Medulla oblongata (tissue), 1 donor: ENCODE results near the gene ACP3.
A peak's percentile ranks its signal among the peaks of the same experiment; 100 is the strongest.

Experiments used
- DNase-seq: peaks from one replicate; pipeline ENCODE4 v3.0.0-alpha.2; 2015; ENCODE audit errors: extremely low spot score

The ACP3 gene

GRCh38 chr3:132315851-132316250, 1.4 kb upstream of the ACP3 start:
- DNase-seq: no peak

- no peak for DNase-seq
Measured at GRCh38 chr3:132318451-132318850, 1.2 kb downstream of the ACP3 start.

- DNase-seq: no peak
Measured at GRCh38 chr3:132321304-132321703, 4.1 kb downstream of the ACP3 start.

GRCh38 chr3:132325103-132325606, 7.9 kb downstream of the ACP3 start:
- DNase-seq: no peak

GRCh38 chr3:132325634-132326033, 8.4 kb downstream of the ACP3 start:
- DNase-seq: no peak

GRCh38 chr3:132326251-132326650, 9.0 kb downstream of the ACP3 start:
- no peak for DNase-seq

DNA sequence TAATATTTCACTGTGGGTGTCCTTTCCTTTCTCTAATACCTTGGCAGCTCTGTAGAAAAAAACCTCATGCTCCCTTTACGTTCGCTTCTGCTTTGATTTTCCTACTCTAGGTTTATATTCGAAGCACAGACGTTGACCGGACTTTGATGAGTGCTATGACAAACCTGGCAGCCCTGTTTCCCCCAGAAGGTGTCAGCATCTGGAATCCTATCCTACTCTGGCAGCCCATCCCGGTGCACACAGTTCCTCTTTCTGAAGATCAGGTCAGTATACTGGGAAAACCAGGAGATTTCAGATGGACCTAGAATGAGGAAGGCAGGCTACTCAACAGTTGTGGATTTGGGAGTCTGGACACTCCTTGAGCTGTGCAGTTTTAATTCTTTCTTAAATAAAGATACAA, 14.9 kb downstream of the ACP3 start:
- no peak for DNase-seq

DNA sequence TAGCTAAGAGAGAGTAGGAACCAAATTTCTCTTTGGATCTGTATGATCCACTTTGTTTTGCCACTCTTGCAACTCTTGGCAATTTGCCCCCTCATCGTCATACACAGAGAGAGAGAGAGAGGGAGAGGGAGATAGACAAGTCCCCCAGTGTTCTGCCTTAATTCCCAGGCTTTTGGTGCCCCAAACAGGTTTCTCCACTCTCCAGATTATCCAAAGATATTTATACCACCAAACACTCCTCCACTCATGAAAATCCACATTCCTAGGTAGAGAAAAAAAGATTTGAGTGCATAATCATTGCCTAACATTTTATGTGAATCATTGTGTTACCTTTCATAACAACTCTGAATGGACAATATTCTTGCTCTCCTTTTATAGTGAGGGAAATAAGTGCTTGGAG, 15.3 kb downstream of the ACP3 start:
- no peak for DNase-seq

GRCh38 chr3:132341746-132342145, 24.5 kb downstream of the ACP3 start:
- no peak for DNase-seq

- DNase-seq: no peak
Measured at GRCh38 chr3:132342183-132342582, 25.0 kb downstream of the ACP3 start.

DNA sequence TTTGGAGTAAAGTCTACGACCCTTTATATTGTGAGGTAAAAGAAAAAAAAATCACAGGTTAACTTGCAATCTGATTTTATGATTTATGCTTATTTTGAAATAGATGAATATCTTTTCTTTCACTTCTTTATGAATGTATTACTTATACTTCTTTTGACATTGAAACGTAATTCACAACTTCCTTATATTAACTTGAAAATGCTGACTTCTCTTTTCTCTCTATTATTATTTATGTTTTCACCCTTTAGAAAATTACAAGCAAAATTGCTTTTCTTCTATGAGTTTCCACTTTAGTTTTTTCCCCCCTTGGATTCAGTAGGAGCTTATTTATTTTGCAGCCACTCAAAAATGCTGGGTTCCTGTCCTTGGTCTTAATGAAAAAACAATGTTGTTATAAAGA, 25.4 kb downstream of the ACP3 start:
- DNase-seq: no peak

DNA sequence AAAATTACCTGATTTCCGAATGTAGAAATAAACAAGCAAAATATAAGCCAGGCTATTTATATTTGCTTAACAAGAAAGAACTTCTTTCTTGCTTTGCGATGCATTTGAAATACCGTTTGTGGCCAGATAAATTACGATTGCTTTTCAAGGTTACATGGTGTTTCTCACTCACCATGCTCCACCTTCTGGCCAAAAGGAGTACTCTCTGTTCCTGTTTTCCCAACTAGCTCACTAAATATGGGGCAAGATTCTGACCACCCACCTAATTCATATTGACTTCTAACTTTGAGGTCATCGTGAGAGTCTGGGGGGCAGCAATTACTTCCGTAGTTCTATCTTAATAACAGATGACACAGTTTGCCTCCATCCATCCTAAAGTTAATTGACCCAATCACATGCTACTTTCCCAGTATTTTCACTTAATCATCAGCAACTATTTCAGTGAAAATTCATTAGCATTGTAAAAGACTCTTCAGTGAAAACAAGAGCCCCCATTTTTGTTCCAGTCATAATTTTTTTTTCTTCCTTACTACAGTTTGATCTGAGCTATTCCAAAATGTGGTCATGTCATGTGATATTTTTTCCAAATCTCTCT, 25.9 kb downstream of the ACP3 start:
- DNase-seq: peak; percentile 80

DNA sequence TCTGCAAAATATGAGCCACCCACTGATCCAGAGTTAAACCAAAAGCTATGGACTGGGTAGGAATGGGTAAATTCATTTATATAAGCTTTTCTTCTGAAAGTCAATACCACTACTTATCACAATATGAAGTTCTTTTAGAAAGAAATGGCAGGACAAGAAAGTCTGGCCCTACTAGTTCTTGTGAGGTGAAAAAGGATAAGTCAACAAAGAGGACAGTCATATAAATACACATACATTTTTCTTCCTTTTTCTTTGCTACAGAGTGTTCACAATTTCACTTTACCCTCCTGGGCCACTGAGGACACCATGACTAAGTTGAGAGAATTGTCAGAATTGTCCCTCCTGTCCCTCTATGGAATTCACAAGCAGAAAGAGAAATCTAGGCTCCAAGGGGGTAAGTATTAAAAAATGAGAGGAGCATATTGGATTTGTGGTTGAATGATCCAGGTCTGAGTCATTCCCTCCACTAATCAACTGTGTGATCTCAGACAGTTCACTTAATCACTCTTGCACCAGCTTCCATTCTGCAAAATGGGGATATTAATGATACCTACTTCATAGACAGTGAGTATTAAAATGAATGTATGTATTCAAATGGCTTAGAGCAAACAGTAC, 27.6 kb downstream of the ACP3 start:
- no peak for DNase-seq

- DNase-seq: peak; percentile 63
Measured at GRCh38 chr3:132346841-132347736, 29.9 kb downstream of the ACP3 start.

GRCh38 chr3:132347811-132348210, 30.6 kb downstream of the ACP3 start:
- no peak for DNase-seq

- no peak for DNase-seq
Measured at GRCh38 chr3:132348531-132348930, 31.3 kb downstream of the ACP3 start.

- no peak for DNase-seq
Measured at GRCh38 chr3:132350814-132351213, 33.6 kb downstream of the ACP3 start.

- no peak for DNase-seq
Measured at GRCh38 chr3:132351222-132351806, 34.1 kb downstream of the ACP3 start.

- DNase-seq: peak; percentile 75
Measured at GRCh38 chr3:132352556-132353143, 35.4 kb downstream of the ACP3 start.

- no peak for DNase-seq
Measured at GRCh38 chr3:132354916-132355702, 37.9 kb downstream of the ACP3 start.

- no peak for DNase-seq
Measured at GRCh38 chr3:132356568-132356967, 39.4 kb downstream of the ACP3 start.
